ENCODE measurements around the gene ARID1A.
"Not testable (repeated sequence)": the region's sequence is repeated elsewhere in the genome, so short reads cannot be mapped to it uniquely, and the experiment has no call there.

Gene ARID1A

DNA sequence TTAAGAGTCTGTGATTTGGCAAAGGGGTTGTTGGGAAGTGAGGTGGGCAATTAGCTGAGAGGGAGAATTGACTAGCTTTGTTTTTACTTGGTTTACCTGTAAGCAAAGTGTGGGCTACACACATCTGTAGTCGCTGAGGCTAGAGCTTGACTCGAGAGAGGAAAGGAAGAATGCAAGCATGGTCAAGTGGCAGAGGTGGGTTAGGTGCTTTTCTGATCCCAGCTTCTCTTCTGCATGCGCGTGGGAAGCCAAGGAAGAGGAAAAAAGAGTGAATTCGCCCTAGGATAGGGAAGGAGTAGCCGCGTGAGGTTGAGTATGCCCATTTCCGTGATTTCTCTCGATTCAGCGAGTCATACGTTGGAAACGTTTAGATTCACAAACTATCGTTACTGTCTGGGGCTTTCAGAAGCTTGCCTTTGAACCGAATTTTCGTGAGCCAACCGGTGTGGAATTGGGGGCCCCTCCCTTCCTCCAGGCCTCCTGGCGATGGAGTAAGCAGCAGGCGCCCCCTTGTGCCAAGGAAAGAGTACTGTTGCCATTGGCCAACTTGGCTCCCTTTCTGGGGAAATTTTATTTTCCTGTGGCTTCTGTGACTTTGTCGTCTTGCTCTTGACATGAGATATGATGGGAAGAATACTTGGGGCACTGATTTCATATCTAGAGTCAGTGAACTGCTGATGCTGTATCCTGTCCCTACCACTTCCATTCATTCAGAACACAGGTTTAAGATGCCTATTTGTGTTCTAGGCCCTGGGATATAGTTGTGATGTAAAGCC, 93.2 kb downstream of the ARID1A start:
- DNase-seq: peak; percentile 93

DNA sequence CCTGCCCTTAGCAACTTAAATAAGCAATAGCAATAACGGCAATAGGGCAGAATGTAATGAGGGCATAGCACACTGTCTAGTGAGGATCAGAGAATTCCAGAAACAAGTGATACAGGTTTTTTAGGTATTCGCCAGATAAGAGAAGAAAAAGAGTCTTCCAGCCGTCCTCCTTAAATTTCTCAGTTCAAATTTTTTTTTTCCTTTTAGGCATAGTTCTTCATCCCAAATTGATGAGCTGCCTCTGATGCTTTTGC, 93.7 kb downstream of the ARID1A start:
- DNase-seq: no peak

DNA sequence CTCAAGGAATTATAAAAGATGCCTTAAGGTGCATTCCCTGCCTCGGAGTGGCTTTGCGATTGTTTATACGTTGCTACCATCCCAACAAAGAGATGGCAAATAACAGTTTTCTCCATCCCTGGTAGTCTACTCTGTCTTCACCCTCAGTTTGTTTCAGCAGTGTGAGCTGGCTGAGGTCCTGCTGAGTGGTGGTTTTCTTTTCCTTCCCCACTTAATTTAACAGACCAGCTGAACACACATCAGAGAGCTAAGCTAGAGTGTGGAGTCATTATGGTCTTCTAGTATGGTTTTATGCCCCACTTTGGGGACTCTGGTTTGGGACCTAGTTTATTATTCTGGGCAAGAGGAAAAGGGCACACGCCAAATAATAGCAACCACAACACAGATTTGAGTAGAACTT, 94.1 kb downstream of the ARID1A start:
- peak; percentile 67 for DNase-seq

DNA sequence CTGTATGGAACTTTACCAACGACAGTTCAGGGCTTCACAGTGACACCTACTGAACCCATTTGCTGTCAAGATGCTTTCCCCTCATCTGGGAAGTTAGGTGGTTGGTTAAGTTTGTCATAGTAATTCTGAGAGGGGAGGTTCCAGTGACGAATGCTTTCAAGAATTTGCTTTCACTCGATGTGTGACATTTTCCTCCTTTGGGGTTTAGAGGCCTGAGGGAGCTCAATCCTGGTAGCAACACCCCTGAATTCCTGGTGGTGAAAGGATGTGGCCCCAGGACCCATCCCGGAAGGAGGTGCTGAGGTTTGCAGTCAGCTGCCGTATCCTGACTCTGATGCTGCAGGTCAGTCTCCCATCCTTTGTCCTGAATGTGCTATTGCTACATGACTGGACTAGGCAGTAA, 94.7 kb downstream of the ARID1A start:
- peak; percentile 87 for DNase-seq

DNA sequence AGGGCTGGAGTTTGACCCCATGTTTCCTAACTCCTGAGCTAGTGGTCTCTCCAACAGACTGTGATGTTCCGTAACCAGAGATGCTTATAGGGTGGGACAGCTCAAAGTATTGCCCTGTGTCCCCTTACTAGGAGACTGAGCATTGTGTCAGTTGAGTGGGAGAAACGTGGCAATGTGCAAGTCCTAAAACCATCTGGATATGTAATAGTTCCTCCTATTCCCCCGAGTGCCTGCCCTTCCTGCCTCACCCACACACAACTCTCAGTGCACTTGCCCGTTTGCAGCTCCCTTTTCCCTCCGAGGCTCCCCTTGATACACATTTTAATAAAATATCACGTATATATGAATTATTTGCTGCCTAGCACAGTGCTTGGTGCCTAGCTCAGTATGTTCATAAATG, 95.3 kb downstream of the ARID1A start:
- DNase-seq: no peak

DNA sequence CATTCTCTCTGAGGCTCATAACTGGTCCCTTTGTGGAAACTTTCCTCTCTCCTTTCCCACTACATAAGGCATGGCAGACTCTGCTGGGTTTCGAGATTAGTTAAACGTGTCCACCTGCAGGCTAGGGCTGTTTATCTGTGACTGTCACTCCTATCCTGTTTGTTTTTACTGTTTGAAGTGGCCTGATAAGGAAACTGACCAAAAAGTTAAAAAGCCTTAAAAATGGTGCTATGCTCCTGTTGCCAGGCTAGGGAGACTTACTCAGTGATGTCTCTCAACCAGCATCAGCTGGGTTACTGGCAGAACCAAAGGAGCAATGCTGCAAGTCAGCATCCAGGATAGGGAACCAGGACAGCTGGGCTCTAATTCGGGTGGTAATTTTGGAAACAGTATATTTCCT, 95.8 kb downstream of the ARID1A start:
- DNase-seq: no peak

DNA sequence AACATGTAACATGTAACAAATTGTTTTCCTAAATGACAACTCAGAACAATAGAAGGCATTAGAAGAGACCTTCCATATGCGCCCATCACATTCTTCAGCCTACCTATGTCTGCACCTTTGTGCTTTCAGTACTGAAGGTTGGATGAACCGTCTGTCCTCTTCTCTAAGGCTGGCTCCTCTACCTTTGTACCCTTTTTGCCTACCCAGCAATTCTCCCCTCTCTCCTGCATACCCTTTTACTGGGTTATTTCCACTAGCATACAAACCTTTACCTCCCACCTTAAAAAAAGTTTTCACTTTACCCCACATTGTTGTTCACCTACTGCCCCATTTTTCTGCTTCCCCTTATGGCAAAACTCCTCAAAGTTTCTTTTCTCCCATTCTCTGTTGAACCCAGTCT, 97.1 kb downstream of the ARID1A start:
- DNase-seq: no peak

DNA sequence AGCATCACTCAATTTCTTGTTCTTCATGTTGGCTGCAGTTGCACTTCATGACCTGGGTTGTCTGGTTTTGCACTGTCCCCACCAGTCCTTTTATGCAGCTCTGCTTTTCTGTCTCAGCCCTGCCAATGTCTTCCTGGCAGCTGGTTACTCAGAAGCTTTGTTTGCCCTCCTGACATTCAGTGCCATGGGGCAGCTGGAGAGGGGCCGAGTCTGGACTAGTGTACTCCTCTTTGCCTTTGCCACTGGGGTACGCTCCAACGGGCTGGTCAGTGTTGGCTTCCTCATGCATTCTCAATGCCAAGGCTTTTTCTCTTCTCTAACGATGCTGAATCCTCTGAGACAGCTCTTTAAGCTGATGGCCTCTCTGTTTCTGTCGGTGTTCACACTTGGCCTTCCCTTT, 98.6 kb downstream of the ARID1A start:
- DNase-seq: no peak

DNA sequence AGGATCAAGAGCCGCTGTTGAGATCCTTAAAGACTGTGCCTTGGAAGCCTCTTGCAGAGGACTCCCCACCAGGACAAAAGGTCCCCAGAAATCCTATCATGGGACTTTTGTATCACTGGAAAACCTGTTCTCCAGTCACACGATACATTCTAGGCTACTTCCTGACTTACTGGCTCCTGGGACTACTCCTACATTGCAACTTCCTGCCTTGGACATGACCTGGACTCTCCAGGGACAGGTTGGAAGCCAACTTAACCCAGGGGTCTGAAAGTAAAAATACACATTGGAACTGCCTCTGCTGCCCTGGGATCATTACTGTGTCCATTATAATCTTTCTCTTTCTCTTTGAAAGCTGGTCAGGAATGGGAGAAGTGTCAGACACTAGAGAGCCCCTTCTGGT, 101.8 kb downstream of the ARID1A start:
- DNase-seq: no peak

DNA sequence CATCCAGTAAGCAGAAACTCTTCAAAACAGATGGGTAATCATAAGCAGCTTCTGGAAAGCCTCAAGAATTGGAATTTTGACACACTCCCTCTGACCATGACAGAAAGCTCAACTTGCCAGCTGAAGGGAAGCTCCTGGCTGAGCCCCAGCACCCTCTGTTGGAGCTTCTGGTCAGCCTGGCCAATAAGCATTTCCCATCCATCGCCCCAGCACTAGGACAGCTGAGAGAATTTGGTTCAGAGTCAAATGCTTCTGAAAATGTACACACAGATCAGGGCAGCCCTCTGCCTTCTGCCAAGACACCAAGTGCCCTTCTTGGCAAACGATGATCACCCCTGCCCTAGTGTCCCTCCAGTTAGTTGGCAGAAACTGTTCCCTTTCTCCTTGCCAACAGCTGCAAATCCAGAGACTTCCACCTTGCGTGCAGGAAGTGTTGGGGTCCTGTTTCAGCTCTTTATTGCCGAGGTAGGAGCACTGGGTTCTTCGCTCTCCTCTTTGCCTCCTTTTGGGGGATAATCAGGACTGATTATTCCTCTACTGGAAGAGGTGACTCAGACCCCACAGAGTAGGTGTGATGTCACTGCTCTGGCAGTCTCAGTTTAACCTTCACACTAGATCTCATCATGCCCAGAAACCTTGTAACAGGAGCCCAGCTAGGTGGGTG, 103.8 kb downstream of the ARID1A start:
- peak; percentile 50 for DNase-seq

DNA sequence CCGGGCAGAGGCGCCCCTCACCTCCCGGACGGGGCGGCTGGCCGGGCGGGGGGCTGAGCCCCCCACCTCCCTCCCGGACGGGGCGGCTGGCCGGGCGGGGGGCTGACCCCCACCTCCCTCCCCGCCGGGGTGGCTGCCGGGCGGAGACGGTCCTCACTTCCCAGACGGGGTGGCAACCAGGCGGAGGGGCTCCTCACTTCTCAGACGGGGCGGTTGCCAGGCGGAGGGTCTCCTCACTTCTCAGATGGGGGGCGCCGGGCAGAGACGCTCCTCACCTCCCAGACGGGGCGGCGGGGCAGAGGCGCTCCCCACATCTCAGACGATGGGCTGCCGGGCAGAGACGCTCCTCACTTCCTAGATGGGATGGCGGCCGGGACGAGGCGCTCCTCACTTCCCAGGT, 108.1 kb downstream of the ARID1A start:
- not testable (repeated sequence) for DNase-seq

DNA sequence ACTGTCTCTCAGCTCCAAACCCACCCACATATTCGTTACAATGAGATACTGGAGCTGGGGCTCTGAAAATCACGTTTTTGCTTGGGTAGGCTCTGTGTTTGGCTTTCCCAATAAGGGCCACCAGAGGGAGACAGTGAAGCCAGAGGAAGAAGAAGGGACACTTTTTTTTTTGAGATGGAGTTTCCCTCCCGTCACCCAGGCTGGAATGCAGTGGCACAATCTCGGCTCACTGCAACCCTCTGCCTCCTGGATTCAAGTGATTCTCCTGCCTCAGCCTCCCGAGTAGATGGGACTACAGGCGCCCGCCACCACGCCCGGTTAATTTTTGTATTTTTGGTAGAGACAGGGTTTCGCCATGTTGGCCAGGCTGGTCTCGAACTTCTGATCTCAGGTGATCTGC, 114.3 kb downstream of the ARID1A start:
- DNase-seq: peak; percentile 86

DNA sequence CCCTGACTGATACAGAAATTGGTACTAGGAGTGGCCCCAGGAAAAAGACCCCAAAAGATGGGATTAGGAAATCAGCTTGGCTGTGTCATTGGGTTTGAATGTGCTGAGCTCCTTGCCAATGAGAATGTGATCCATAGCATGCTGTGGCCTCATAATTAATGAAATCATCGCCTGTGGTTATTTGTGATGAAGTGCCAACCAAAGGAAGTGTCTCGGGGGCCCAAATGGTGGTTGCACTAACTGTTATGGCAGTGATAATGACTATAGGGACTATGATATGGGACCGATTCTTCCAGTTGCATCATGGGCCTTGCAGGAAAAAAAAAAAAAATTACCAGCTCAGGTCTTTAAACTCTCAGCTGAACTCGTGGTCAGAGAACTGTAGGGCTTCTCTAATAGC, 115.2 kb downstream of the ARID1A start:
- peak; percentile 57 for DNase-seq

DNA sequence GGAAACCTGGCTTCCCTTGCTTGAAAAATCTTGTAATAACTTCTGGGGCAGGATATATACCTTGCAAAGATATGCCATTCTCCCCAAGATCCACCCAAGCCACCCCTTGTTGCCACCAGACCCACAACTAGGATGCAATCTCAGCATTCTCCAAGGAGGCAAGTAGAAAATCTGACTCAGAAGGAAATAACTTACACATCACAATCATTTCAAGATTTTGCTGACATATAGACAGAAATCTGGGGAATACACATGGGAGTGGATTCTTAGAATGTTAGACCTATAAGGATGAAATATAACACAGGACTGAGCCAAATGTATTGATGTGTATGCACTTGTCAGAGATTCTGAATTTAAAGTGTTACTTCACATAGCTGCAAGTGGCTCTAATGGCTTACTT, 115.9 kb downstream of the ARID1A start:
- peak; percentile 72 for DNase-seq

DNA sequence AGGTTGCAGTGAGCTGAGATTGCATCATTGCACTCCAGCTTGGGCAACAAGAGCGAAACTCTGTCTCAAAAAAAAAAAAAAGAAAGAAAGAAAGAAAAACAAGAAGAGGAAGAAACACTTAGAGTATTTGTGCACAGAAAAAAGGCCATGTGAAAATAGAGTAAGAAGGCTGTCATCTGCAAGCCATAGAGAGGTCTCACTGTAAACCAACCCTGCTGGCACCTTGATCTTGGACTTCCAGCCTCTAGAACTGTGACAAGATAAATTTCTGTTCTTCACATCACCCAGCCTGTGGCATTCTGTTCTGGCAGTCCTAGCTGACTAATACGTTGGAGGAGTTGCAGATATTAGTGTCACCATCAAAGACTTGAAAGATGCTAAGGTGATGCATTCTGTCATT, 118.6 kb downstream of the ARID1A start:
- no peak for DNase-seq

DNA sequence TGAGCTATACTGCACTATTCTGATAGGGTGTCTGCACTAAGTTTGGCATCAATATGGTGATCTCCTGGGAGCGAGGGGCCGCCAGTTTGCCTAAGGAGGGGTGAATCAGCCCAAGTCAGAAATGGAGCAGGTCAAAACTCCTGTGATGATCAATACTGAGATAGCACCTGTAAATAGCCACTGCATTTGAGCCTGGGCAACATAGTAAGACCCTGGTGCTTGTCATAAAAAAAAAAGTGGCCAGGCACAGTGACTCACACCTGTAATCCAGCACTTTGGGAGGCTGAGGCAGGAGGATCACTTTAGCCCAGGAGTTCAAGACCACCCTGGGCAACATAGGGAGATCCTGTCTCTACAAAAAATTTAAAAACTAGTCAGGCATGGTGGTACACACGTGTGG, 119.1 kb downstream of the ARID1A start:
- no peak for DNase-seq

DNA sequence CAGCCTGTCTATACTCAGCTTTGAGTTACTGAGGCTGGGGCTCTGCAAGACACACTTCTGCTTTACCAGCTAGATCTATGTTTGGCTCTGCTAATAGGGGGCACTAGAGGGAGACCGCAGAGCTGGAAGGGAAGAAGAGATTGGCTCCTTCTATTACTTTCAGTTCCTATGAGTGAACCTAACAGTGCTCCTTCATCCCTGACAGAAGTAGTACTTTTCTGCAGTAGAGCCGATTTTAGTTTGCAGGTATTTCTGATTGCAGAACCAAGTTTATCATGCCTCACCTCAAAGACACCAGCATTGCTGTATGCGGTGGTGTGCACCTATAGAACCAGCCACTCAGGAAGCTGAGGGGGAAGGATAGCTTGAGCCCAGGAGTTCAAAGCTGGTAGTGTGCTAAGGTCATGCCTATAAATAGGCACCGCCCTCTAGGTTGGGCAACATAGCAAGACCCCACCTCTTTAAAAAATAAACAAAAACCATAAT, 125.0 kb downstream of the ARID1A start:
- no peak for DNase-seq

DNA sequence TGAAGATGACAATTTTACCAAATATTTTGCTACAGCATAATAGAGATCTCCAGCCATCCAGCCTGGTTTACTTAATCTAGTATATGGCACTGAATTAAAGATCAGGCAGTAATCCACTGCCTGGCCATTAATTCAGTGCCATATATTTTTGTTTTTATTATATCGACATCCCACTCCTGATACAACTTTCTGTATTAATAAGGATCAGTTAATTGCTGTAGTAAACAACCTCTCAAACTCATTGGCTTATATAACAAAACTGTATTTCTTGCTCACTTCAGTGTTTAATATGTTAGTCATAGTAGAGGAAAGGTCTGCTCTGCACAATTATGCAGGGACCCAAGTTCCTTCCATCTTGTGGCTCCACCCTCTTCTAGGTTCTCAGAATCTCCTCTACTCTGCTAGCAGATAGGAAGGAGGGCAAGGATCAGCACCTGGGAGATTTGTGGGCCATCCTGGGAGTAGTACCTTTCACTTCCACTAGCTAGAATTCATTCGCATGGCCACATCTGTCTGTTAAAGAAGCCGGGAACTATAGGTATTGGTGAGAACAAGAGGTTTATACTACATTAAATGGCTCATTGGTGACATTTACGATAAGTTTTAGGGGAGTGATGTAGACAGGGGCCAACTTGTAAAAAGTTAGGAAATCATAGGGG, 127.1 kb downstream of the ARID1A start:
- no peak for DNase-seq

DNA sequence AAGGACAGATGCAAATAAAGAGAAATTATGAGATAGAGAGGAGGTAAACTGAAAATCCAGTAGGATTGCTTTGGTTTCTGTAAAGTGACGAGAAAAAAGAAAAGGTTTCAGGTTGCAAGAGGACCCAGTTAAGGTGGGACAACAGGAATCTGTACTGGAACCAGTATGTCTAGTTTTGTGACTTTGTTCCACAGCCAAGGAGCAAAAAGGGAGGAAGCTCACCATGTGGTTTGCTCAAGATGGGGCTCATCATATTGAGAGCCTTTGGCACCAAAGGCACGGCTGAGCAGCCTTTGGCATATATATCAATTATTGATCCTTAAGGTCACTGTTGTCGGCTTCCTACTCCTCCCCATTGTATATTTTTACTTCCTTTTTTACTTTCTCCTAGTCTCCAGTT, 128.9 kb downstream of the ARID1A start:
- no peak for DNase-seq

DNA sequence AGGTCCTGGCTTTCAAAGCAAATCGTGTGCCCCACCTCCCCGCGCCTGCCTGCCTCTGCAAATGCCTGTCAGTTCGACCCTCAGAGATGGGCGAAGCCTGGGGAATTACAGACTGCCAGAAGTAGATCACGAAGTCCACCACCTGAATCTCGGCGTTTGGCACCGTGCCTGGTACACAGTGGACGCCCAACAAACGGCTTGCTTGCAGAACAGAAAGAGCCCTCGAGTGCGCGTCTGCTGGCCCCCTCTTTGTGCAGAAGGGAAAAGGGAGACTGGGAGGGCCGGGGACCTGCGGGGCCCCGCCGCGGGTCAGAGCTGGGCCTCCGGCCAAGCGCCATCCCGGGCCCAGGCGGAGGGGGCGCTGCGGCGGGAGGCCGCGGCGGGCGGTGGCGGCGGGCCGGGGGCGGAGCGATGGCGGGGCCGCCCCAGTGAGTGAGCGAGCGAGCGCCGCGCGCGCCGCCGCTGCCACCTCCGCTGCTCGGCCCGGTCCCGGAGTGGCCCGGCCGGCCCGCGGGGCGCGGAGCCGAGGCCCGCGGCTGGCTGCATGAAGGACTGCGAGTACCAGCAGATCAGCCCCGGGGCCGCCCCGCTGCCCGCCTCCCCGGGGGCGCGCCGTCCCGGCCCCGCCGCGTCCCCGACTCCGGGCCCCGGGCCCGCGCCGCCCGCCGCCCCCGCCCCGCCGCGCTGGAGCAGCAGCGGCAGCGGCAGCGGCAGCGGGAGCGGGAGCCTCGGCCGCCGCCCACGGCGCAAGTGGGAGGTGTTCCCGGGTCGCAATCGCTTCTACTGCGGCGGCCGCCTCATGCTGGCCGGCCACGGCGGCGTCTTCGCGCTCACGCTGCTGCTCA, 130.7 kb downstream of the ARID1A start, which contains the start of gene ZDHHC18:
ZDHHC18 (plus strand) TSS at position 428 of the 845 bp plus-strand sequence; CDS start at position 545, 117 bp downstream.
- DNase-seq: peak; percentile 83

DNA sequence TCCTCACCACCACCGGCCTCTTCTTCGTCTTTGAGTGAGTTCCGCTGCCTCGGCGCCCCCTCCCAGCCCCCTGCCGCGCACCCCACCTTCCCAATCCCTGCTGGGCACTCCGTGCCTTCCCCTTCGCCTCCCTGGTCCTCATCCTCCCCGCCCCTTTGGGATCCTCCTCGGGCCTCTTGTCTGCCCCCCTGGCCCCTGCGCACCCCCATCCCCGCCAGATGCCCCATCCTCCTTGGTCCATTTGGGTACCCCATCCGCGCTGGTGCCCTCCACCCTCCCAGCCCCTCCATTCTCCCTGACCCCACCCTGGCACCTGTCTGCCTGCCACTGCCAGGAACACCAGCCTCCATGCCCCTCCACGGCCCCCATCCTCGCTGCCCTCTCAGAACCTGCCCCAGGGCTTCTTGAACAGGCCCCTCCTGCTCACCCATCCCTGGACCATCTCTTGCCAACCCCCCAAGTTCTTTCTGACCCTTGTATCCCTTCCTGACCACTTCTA, 131.3 kb downstream of the ARID1A start:
- no peak for DNase-seq

DNA sequence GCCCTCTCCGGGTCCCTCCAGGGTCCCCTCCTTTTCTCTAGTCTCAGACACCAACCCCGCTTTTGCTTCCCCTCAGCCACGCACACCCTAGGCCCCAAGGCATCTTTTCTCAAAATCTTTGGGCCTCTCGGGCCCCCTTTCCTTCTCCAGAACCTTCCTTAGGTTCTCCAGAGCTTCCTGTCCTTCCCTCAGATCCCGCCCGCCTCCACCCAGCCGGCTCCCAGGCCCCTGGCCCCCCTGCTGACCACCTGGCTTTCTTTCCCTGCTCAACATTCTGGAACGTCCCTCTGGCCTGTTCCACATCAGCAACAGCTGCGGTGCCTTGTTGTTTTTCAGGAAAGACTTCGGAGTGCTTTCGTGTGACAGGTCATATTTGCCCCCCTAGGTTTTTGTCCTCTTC, 131.8 kb downstream of the ARID1A start:
- no peak for DNase-seq

DNA sequence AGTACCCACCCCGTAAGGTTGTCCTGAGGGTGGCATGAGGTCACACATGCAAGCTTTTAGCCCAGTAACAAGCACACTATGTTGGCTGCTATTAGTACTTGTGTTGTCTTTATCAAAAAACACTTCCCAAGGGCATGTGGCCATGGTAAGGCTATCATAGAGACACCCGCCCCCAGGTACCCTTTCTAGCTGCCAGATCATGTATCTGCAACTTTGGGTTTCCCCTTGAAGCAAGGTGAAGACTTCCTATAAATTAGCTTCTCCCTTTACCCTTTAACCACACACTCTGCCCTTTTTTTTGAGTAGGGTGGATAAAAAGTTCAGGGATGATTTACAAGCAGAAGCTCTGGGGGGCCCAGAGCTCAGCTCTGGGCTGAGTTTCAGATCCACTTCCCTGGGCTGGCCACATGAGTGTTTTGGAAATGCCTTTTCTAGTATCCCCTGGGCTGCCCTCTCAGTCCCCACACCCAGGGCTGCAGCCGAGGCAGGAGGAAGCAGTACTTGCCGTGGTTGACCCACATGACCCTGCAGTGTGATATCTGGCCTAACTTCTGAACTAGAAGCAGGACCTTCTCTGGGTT, 132.7 kb downstream of the ARID1A start:
- peak; percentile 41 for DNase-seq
